H1 (cell line): ENCODE data around the gene CACFD1. TPM values are rescaled to one million over a fixed set of nuclear protein-coding genes. Genes with fewer than 3 reads are reported as not detected.

Source experiments
- CTCF ChIA-PET: fragments of 300-600 bp; sonication (Branson Sonifier 250); formaldehyde crosslinking; loops from one replicate; lab custom pipeline; 2021; ENCODE audit not compliant: partially characterized antibody; lab: Charles Lee
- POLR2A ChIA-PET: fragments of 300-600 bp; sonication (Branson Sonifier 250); formaldehyde crosslinking; loops from one replicate; lab custom pipeline; 2021; ENCODE audit warnings: inconsistent platforms; ENCODE audit not compliant: partially characterized antibody; lab: Charles Lee
- DNase-seq, 2 experiments: peaks; one replicate each; pipeline versions ENCODE4 v3.0.0 to v3.0.0-alpha.2; 2010 to 2022; ENCODE audit warnings: low spot score in 2 of 2, low read depth in 1 of 2, mixed read lengths in 1 of 2
- FAIRE-seq: peaks from 2 replicates; lab custom pipeline; 2011; peaks lifted over from hg19 to GRCh38; lab: Jason Lieb, UNC
- H2AFZ ChIP-seq: 2 replicates; pipeline ENCODE4 v1.8.1; 2012; ENCODE audit warnings: low read length, inconsistent platforms
- H2AK5ac ChIP-seq: 2 replicates; pipeline ENCODE4 v1.6.1; 2013; ENCODE audit warnings: low read depth, low read length
- H2BK120ac ChIP-seq: replicated peaks from 2 replicates; pipeline ENCODE3; 2013; ENCODE audit warnings: low read depth, low read length, inconsistent platforms
- H2BK12ac ChIP-seq: 2 replicates; pipeline ENCODE4 v1.6.1; 2013; ENCODE audit warnings: low read depth, low read length
- H2BK15ac ChIP-seq: 2 replicates; pipeline ENCODE4 v1.6.1; 2013; ENCODE audit warnings: low read length
- H2BK20ac ChIP-seq: 2 replicates; pipeline ENCODE4 v1.6.1; 2013; ENCODE audit warnings: low read length
- H2BK5ac ChIP-seq: 2 replicates; pipeline ENCODE4 v1.6.1; 2013; ENCODE audit warnings: low read depth, low read length
- H3K14ac ChIP-seq: 2 replicates; pipeline ENCODE4 v1.6.1; 2013; ENCODE audit warnings: inconsistent platforms; ENCODE audit not compliant: insufficient read length
- H3K18ac ChIP-seq: 2 replicates; pipeline ENCODE4 v1.6.1; 2013; ENCODE audit warnings: low read length; ENCODE audit errors: extremely low read depth
- H3K23ac ChIP-seq: 2 replicates; pipeline ENCODE4 v1.6.1; 2013; ENCODE audit warnings: inconsistent platforms; ENCODE audit not compliant: insufficient read length
- H3K23me2 ChIP-seq: 2 replicates; pipeline ENCODE4 v1.6.1; 2013; ENCODE audit warnings: low read depth, low read length
- H3K27ac ChIP-seq: 2 replicates; pipeline ENCODE4 v1.6.1; 2011; ENCODE audit warnings: low read depth, low read length, inconsistent platforms
- H3K27me3 ChIP-seq, 4 experiments: replicated peaks in 1 of 4; 1 replicate in 1 of 4; 2 replicates in 3 of 4; pipeline versions ENCODE4 v1.6.1 to v1.8.1; 2011 to 2013; ENCODE audit warnings: low read length in 3 of 4, mild to moderate bottlenecking in 3 of 4, inconsistent platforms in 2 of 4, mixed read lengths in 2 of 4, moderate library complexity in 1 of 4; ENCODE audit not compliant: control insufficient read depth in 3 of 4, insufficient read depth in 3 of 4; ENCODE audit errors: extremely low read depth in 1 of 4
- H3K36me3 ChIP-seq, 4 experiments: 2 replicates each; pipeline versions ENCODE4 v1.6.1 to v1.8.1; 2011 to 2013; ENCODE audit warnings: mild to moderate bottlenecking in 4 of 4, low read length in 3 of 4, moderate library complexity in 2 of 4, control low read depth in 1 of 4, inconsistent platforms in 1 of 4; ENCODE audit not compliant: insufficient read depth in 4 of 4, control insufficient read depth in 2 of 4
- H3K4ac ChIP-seq: replicated peaks from 2 replicates; pipeline ENCODE3; 2013; ENCODE audit warnings: low read length, low read depth, mixed read lengths, inconsistent platforms; ENCODE audit not compliant: insufficient read length
- H3K4me1 ChIP-seq, 4 experiments: replicated peaks in 1 of 4; 1 replicate in 1 of 4; 2 replicates in 3 of 4; pipeline versions ENCODE4 v1.6.1 to v1.8.1; 2011 to 2013; ENCODE audit warnings: low read length in 3 of 4, inconsistent platforms in 2 of 4, mixed read lengths in 1 of 4; ENCODE audit not compliant: insufficient read depth in 4 of 4, control insufficient read depth in 3 of 4
- H3K4me2 ChIP-seq, 2 experiments: 2 replicates each; pipeline versions ENCODE4 v1.6.1 to v1.8.1; 2011 to 2013; ENCODE audit warnings: low read depth in 2 of 2, low read length in 2 of 2, control low read depth in 1 of 2, inconsistent platforms in 1 of 2, mild to moderate bottlenecking in 1 of 2; ENCODE audit not compliant: insufficient read depth in 1 of 2
- H3K4me3 ChIP-seq, 4 experiments: fragments of 200-600, 300-600 bp in 1 of 4; sonication (generic), shearing (Covaris generic), sonication (Bioruptor Twin) in 1 of 4; 2 replicates each; pipeline versions ENCODE4 v1.5.1 to v1.8.1; 2011 to 2016; ENCODE audit warnings: low read length in 4 of 4, low read depth in 3 of 4, control low read depth in 2 of 4, inconsistent platforms in 2 of 4, mild to moderate bottlenecking in 2 of 4, mixed read lengths in 1 of 4, moderate library complexity in 1 of 4; ENCODE audit not compliant: insufficient read depth in 2 of 4; ENCODE audit errors: extremely low read depth in 1 of 4
- H3K56ac ChIP-seq: replicated peaks from 2 replicates; pipeline ENCODE3; 2013; ENCODE audit warnings: low read depth, mild to moderate bottlenecking, mixed read lengths, low read length, inconsistent platforms; ENCODE audit not compliant: insufficient read length
- H3K79me1 ChIP-seq: 2 replicates; pipeline ENCODE4 v1.6.1; 2013; ENCODE audit warnings: low read depth, low read length, control low read depth
- H3K79me2 ChIP-seq, 2 experiments: 2 replicates each; pipeline versions ENCODE4 v1.6.1 to v1.8.1; 2012 to 2013; ENCODE audit warnings: low read length in 2 of 2, mild to moderate bottlenecking in 2 of 2, inconsistent platforms in 1 of 2; ENCODE audit not compliant: insufficient read depth in 2 of 2, control insufficient read depth in 1 of 2
- H3K9ac ChIP-seq, 4 experiments: replicated peaks in 1 of 4; 1 replicate in 1 of 4; 2 replicates in 3 of 4; pipeline versions ENCODE4 v1.6.1 to v1.8.1; 2011 to 2013; ENCODE audit warnings: low read depth in 3 of 4, low read length in 3 of 4, control low read depth in 2 of 4, mild to moderate bottlenecking in 2 of 4, moderate library complexity in 2 of 4, inconsistent platforms in 1 of 4; ENCODE audit errors: extremely low read depth in 1 of 4
- H3K9me3 ChIP-seq, 2 experiments: 2 replicates each; pipeline versions ENCODE4 v1.6.1 to v1.8.1; 2012 to 2013; ENCODE audit warnings: mild to moderate bottlenecking in 2 of 2, moderate library complexity in 2 of 2, control low read depth in 1 of 2, inconsistent platforms in 1 of 2, low read depth in 1 of 2, low read length in 1 of 2, mixed read lengths in 1 of 2; ENCODE audit not compliant: insufficient read depth in 2 of 2
- H4K20me1 ChIP-seq, 2 experiments: replicated peaks in 1 of 2; 2 replicates each; pipeline versions ENCODE3 to v1.8.1; 2011 to 2013; ENCODE audit warnings: inconsistent platforms in 2 of 2, low read length in 2 of 2, mild to moderate bottlenecking in 1 of 2; ENCODE audit not compliant: insufficient read depth in 2 of 2, control insufficient read depth in 1 of 2
- H4K5ac ChIP-seq: 2 replicates; pipeline ENCODE4 v1.6.1; 2013; ENCODE audit warnings: low read length, low read depth, mixed read lengths, inconsistent platforms; ENCODE audit not compliant: insufficient read length
- H4K8ac ChIP-seq: 2 replicates; pipeline ENCODE4 v1.8.0; 2013; ENCODE audit warnings: mild to moderate bottlenecking, moderate library complexity, low read length, inconsistent platforms; ENCODE audit not compliant: insufficient read depth; ENCODE audit errors: extremely low read depth
- H4K91ac ChIP-seq: replicated peaks from 2 replicates; pipeline ENCODE3; 2013; ENCODE audit warnings: low read length, mixed read lengths, inconsistent platforms; ENCODE audit not compliant: insufficient read length
- WGBS, 2 experiments: shearing (Covaris generic) in 1 of 2; methylation state at CpG; one replicate each; pipeline versions ENCODE4 v1.1.6 to v1.1.7; 2013 to 2015; ENCODE audit warnings: low lambda C conversion rate in 2 of 2, mixed read lengths in 2 of 2, inconsistent platforms in 1 of 2, low coverage in 1 of 2, missing lambda C conversion rate in 1 of 2; ENCODE audit not compliant: insufficient replicate concordance in 2 of 2, insufficient coverage in 1 of 2, insufficient read length in 1 of 2; ENCODE audit errors: extremely low coverage in 1 of 2, missing lambda C conversion rate in 1 of 2; 5-methylcytosine and 5-hydroxymethylcytosine counted together
- polyA plus RNA-seq, 7 experiments: library from polyadenylated mRNA; depleted of rRNA in 3 of 7; stranded (reverse) in 5 of 7; unstranded in 2 of 7; fragments of >200 nt in 5 of 7; fragments of 200-250 nt in 2 of 7; gene quantifications; 1 replicate in 5 of 7; 2 replicates in 1 of 7; 4 replicates in 1 of 7; pipeline versions ENCODE4 v1.2.1 to v1.2.3, GENCODE V29; 2011 to 2013; ENCODE audit warnings: missing spikeins in 2 of 7, mixed read lengths in 2 of 7
- total RNA-seq: library from RNA; stranded (reverse); fragmentation: NEBNext Ultra II Directional; extraction: Animal tissue kit (Norgen Biotek cat#: 25700); gene quantifications from 2 replicates; pipeline ENCODE4 v1.2.1, GENCODE V29; 2021

The CACFD1 gene
- total and polyA plus RNA-seq, 2 of the 8 experiments (the other 6 are each of a cell fraction or from before 2014, with no cell fraction given) = 13.4 to 15.5 TPM

- Histone ChIP-seq H3K36me3 (no peaks in the 10 kb centered on the region), H3K9ac (no peak overlapping the region), H4K91ac (no peak overlapping the region), H3K14ac (no peak overlapping the region), H3K79me2 (peaks cover 0 to 13% of the 10 kb centered on the region in 2 experiments; a peak in 2 of 4 replicates), H3K18ac (no peak overlapping the region), H2BK120ac (no peak overlapping the region), H2AFZ (no peak overlapping the region), H2BK15ac (no peak overlapping the region), H3K56ac (no peak overlapping the region), H3K4me2 (no peak overlapping the region), H3K4me1 (peaks cover 2 to 10% (median 8%) of the 10 kb centered on the region in 4 experiments), H4K8ac (no peak overlapping the region), H3K4me3 (no peak overlapping the region), H3K79me1 (peaks cover 9% of the 10 kb centered on the region), H2BK12ac (no peak overlapping the region), H3K9me3 (no peaks in the 10 kb centered on the region), H3K27ac (no peak overlapping the region), H2BK20ac (no peak overlapping the region), H2AK5ac (no peak overlapping the region), H3K27me3 (no peaks in the 10 kb centered on the region), H4K5ac (no peak overlapping the region), H2BK5ac (no peak overlapping the region), H4K20me1 (peaks cover 0 to 16% of the 10 kb centered on the region in 2 experiments), H3K23ac (no peak overlapping the region), H3K4ac (no peak overlapping the region), H3K23me2 (peaks cover 5% of the 10 kb centered on the region; the same call in 1 of the 2 replicates)
- ChIA-PET CTCF (interaction anchor here (0.8 to 3.2 kb wide), 9 partner anchors 10 to 62 kb away, joined by 3 to 25 read pairs (median 5); partner anchors contain the start of genes ADAMTS13 and SLC2A6), POLR2A (interaction anchor here (1.6 kb wide), 2 partner anchors 9 to 17 kb away, joined by 3 to 4 read pairs; no protein-coding TSS in a partner anchor)
- DNase-seq = no peak
- FAIRE-seq = no peak
- 91% methylated on average over 8 of the region's 10 CpGs; no CpG with 5 or more reads in 1 of the 2 experiments for WGBS, 2 experiments
Measured at GRCh38 chr9:133464638-133465037, 4.9 kb downstream of the CACFD1 start.
